ENCODE results near the gene CHRNA10.

The CHRNA10 gene

DNA sequence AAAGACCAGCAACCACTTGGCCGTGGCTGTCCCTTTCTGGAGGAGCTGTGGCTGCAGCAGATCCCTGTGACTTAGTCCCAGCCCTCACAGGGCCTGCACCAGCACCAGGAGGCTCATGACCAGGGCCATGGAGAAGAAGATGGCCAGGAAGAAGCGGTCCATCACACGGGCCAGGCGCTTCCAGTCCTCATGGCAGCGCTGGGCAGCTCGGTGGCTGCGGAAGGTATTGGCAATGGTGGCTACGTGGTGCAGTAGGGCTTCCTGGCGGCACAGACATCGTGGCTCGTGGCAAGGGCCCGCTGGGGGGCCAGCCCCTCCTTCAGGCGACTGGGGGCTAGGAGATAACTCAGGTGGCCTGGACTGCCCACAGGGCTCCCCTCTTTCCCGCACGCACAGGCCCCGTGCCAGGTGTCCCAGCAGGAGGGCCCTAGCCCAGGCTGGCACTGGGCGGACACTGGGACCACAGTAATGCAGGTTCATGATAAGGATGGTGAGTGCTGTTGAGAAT lies 5.1 kb downstream of the CHRNA10 start:
- TF ChIP-seq, protein P1, sequence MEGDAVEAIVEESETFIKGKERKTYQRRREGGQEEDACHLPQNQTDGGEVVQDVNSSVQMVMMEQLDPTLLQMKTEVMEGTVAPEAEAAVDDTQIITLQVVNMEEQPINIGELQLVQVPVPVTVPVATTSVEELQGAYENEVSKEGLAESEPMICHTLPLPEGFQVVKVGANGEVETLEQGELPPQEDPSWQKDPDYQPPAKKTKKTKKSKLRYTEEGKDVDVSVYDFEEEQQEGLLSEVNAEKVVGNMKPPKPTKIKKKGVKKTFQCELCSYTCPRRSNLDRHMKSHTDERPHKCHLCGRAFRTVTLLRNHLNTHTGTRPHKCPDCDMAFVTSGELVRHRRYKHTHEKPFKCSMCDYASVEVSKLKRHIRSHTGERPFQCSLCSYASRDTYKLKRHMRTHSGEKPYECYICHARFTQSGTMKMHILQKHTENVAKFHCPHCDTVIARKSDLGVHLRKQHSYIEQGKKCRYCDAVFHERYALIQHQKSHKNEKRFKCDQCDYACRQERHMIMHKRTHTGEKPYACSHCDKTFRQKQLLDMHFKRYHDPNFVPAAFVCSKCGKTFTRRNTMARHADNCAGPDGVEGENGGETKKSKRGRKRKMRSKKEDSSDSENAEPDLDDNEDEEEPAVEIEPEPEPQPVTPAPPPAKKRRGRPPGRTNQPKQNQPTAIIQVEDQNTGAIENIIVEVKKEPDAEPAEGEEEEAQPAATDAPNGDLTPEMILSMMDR (IDR thresholded peaks at IDR 0.05; ENCODE audit: control insufficient read depth, insufficient read depth, low read depth, low read length, missing control alignments): no peak
- no peak overlapping the region for H3K4me3 ChIP-seq (ENCODE audit: control insufficient read depth, low read depth, low read length)
- no peak for DNase-seq (ENCODE audit: low read depth)

DNA sequence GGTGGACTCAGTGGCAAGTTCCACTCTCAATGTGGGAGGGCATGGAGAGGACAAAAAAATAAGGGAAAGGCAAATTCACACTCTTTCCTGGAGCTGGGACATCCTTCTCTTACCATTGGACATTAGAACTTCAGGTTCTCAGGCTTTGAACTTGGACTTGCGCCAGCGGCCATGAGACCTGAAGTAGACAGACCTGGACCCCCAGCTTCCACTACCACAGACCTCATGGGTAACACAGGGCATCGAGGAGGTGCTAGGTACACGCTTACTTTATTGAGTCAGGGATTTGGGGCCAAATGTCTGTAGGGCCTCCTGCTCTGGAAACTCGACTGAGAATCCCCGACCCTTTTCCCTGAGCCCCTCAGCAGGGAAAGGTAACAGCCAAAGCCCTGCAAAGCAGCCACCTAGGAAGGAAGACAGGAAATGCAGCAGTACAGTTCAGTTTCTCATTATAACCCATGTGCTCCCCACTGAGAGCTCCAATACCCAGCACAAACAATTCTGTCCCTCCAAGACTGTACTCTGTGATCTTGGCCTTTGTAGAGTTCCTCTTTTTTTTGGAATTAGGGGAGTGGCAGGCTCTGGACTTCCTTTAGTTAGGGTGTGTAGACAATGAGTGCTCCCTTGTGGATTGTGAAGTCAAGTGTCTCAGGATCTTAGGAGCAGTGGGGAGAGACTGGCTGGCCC lies 5.7 kb downstream of the CHRNA10 start:
- no peak for DNase-seq (ENCODE audit: low read depth)
- TF ChIP-seq, protein P1 (IDR thresholded peaks at IDR 0.05; ENCODE audit: control insufficient read depth, insufficient read depth, low read depth, low read length, missing control alignments): no peak
- no peak overlapping the region for H3K4me3 ChIP-seq (ENCODE audit: control insufficient read depth, low read depth, low read length)

DNA sequence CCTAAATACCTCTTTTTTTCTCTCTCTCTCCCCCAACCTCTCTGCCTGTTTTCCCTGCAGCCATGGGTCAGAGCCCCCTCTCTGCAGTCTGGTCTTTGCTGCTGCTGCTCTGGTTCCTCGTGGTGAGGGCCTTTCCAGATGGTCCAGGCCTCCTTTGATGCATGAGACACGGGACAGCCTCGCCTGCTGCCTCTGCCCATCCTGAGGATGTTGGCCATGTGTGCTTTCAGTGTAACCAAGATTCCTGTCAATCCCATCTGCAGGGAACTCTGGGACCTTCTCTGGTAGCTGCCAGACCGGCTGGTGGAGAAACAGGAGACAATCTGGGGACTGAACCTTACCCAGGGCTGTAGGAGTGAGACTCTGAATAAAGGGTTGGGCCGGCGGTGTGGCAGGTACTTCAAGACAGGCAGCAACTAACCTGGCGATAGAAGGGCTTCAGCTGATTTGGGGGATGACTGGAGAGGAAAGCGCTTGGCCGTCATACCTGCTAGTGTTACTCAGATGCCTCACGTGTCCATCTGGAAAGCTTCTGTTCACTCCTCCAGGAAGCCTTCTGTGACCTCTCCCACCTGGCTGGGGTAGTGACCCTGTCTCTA lies 7.1 kb downstream of the CHRNA10 start:
- no peak overlapping the region for H3K4me3 ChIP-seq (ENCODE audit: control insufficient read depth, low read depth, low read length)
- no peak for DNase-seq (ENCODE audit: low read depth)
- TF ChIP-seq, protein P1 (IDR thresholded peaks at IDR 0.05; ENCODE audit: control insufficient read depth, insufficient read depth, low read depth, low read length, missing control alignments): no peak

DNA sequence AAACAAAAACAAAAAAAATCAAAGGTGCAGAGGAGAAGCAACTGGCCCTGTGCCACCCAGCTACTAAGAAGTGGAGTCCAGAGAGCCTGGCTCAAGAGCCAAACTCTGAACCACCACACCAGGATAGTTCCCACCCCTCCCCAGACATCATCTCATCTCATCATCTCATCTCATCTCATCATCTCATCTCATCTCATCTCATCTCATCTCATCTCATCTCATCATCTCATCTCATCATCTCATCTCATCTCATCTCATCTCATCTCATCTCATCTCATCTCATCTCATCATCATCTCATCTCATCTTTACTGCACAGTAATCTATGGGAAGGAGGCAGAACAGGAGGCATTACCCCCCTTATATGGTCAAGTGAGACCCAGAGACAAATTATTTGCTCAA lies 8.3 kb downstream of the CHRNA10 start:
- TF ChIP-seq, protein P1 (IDR thresholded peaks at IDR 0.05; ENCODE audit: control insufficient read depth, insufficient read depth, low read depth, low read length, missing control alignments): no peak
- no peak overlapping the region for H3K4me3 ChIP-seq (ENCODE audit: control insufficient read depth, low read depth, low read length)
- no peak for DNase-seq (ENCODE audit: low read depth)

DNA sequence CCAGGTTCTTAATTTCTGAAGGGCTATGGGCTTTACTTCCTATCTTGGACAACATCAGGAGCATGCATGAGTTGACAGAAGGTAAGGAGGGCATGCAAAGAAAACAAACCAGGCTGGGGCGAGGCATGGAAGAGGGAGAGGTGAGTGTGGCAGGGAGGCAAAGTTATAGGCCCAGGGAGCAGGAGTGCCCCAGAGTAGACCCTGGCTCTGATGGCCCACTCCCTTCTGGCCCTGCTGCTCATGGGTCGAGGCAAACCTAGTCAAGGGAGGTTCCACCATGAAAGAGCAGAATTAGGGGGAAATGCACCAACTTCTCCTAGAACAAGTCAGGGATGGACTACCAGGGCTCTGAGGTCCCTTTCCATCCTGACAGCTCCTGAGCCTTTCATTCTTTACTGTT lies 10.2 kb downstream of the CHRNA10 start:
- no peak overlapping the region for H3K4me3 ChIP-seq (ENCODE audit: control insufficient read depth, low read depth, low read length)
- TF ChIP-seq, protein P1 (IDR thresholded peaks at IDR 0.05; ENCODE audit: control insufficient read depth, insufficient read depth, low read depth, low read length, missing control alignments): no peak
- no peak for DNase-seq (ENCODE audit: low read depth)

DNA sequence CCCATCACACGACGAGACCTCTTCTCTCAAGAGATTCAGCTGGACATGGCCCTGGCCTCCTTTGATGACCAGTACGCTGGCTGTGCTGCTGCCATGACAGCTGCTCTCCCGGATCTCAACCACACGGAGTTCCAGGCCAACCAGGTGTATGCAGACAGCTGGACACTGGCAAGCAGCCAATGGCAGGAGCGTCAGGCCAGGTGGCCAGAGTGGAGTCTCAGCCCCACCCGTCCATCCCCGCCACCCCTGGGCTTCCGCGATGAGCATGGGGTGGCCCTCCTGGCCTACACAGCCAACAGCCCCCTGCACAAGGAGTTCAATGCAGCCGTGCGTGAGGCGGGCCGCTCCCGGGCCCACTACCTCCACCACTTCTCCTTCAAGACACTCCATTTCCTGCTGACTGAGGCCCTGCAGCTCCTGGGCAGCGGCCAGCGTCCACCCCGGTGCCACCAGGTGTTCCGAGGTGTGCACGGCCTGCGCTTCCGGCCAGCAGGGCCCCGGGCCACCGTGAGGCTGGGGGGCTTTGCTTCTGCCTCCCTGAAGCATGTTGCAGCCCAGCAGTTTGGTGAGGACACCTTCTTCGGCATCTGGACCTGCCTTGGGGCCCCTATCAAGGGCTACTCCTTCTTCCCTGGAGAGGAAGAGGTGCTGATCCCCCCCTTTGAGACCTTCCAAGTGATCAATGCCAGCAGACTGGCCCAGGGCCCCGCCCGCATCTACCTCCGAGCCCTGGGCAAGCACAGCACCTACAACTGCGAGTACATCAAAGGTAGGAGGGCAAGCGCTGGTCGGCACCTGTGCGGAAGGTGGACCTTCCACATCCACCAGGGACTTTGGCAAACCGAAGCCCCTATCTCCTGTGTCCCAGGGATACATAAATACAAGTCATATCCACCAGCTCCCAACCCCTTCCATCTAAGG lies 11.3 kb downstream of the CHRNA10 start:
- TF ChIP-seq, protein P1 (IDR thresholded peaks at IDR 0.05; ENCODE audit: control insufficient read depth, insufficient read depth, low read depth, low read length, missing control alignments): no peak
- H3K4me3 ChIP-seq (ENCODE audit: control insufficient read depth, low read depth, low read length): no peak overlapping the region
- no peak for DNase-seq (ENCODE audit: low read depth)
